Measurements from ENCODE around the gene GRIK4.

Gene GRIK4

GRCh38 chr11:120811199-120811598 lies 299.7 kb downstream of the GRIK4 start:
- no peaks in the 10 kb centered on the region for H3K27me3 ChIP-seq (ENCODE audit: control insufficient read depth, insufficient read depth, low read length, poor library complexity, severe bottlenecking)
- 94 to 100% methylated on average over 2 to 4 of the region's 5 CpGs for WGBS, 2 experiments
- H3K9me3 ChIP-seq (ENCODE audit: control insufficient read depth, low read length) = no peaks in the 10 kb centered on the region
- no peaks in the 10 kb centered on the region for H3K36me3 ChIP-seq (ENCODE audit: control insufficient read depth, insufficient read depth, low read length)
- no peak overlapping the region for H3K4me3 ChIP-seq (ENCODE audit: insufficient read depth, low read depth, low read length)
- peaks cover 6% of the 10 kb centered on the region for H3K4me1 ChIP-seq (ENCODE audit: control insufficient read depth, insufficient read depth, low read length)
- no peak overlapping the region for H3K27ac ChIP-seq (ENCODE audit: insufficient read depth, low read depth, low read length, poor library complexity, severe bottlenecking)

GRCh38 chr11:120811731-120812130 lies 300.2 kb downstream of the GRIK4 start:
- Histone ChIP-seq H3K27me3 (ENCODE audit: control insufficient read depth, insufficient read depth, low read length, poor library complexity, severe bottlenecking) (no peaks in the 10 kb centered on the region), H3K36me3 (ENCODE audit: control insufficient read depth, insufficient read depth, low read length) (no peaks in the 10 kb centered on the region), H3K4me3 (ENCODE audit: insufficient read depth, low read depth, low read length) (no peak overlapping the region), H3K27ac (ENCODE audit: insufficient read depth, low read depth, low read length, poor library complexity, severe bottlenecking) (no peak overlapping the region), H3K4me1 (ENCODE audit: control insufficient read depth, insufficient read depth, low read length) (peaks cover 6% of the 10 kb centered on the region), H3K9me3 (ENCODE audit: control insufficient read depth, low read length) (no peaks in the 10 kb centered on the region)
- 93% methylated on average over 5 of the region's 5 CpGs for WGBS, 2 experiments

GRCh38 chr11:120814531-120815318 lies 303.2 kb downstream of the GRIK4 start:
- H3K4me1 ChIP-seq (ENCODE audit: control insufficient read depth, insufficient read depth, low read length) = no peaks in the 10 kb centered on the region
- no peaks in the 10 kb centered on the region for H3K36me3 ChIP-seq (ENCODE audit: control insufficient read depth, insufficient read depth, low read length)
- no peak overlapping the region for H3K4me3 ChIP-seq (ENCODE audit: insufficient read depth, low read depth, low read length)
- 86 to 87% methylated on average over 21 of the region's 21 CpGs for WGBS, 2 experiments
- no peaks in the 10 kb centered on the region for H3K27me3 ChIP-seq (ENCODE audit: control insufficient read depth, insufficient read depth, low read length, poor library complexity, severe bottlenecking)
- H3K9me3 ChIP-seq (ENCODE audit: control insufficient read depth, low read length) = no peaks in the 10 kb centered on the region
- H3K27ac ChIP-seq (ENCODE audit: insufficient read depth, low read depth, low read length, poor library complexity, severe bottlenecking) = no peak overlapping the region

GRCh38 chr11:120815319-120816100 lies 304.0 kb downstream of the GRIK4 start:
- no peaks in the 10 kb centered on the region for H3K4me1 ChIP-seq (ENCODE audit: control insufficient read depth, insufficient read depth, low read length)
- WGBS, 2 experiments = 90 to 93% methylated on average over 18 of the region's 18 CpGs
- no peaks in the 10 kb centered on the region for H3K36me3 ChIP-seq (ENCODE audit: control insufficient read depth, insufficient read depth, low read length)
- H3K27ac ChIP-seq (ENCODE audit: insufficient read depth, low read depth, low read length, poor library complexity, severe bottlenecking) = no peak overlapping the region
- no peak overlapping the region for H3K4me3 ChIP-seq (ENCODE audit: insufficient read depth, low read depth, low read length)
- no peaks in the 10 kb centered on the region for H3K9me3 ChIP-seq (ENCODE audit: control insufficient read depth, low read length)
- H3K27me3 ChIP-seq (ENCODE audit: control insufficient read depth, insufficient read depth, low read length, poor library complexity, severe bottlenecking) = no peaks in the 10 kb centered on the region

GRCh38 chr11:120816176-120816575 lies 304.6 kb downstream of the GRIK4 start:
- Histone ChIP-seq H3K4me3 (ENCODE audit: insufficient read depth, low read depth, low read length) (no peak overlapping the region), H3K36me3 (ENCODE audit: control insufficient read depth, insufficient read depth, low read length) (no peaks in the 10 kb centered on the region), H3K9me3 (ENCODE audit: control insufficient read depth, low read length) (no peaks in the 10 kb centered on the region), H3K27me3 (ENCODE audit: control insufficient read depth, insufficient read depth, low read length, poor library complexity, severe bottlenecking) (no peaks in the 10 kb centered on the region), H3K27ac (ENCODE audit: insufficient read depth, low read depth, low read length, poor library complexity, severe bottlenecking) (no peak overlapping the region), H3K4me1 (ENCODE audit: control insufficient read depth, insufficient read depth, low read length) (no peaks in the 10 kb centered on the region)
- 90 to 96% methylated on average over 4 of the region's 4 CpGs for WGBS, 2 experiments

GRCh38 chr11:120816711-120817110 lies 305.2 kb downstream of the GRIK4 start:
- Histone ChIP-seq H3K27me3 (ENCODE audit: control insufficient read depth, insufficient read depth, low read length, poor library complexity, severe bottlenecking) (no peaks in the 10 kb centered on the region), H3K36me3 (ENCODE audit: control insufficient read depth, insufficient read depth, low read length) (no peaks in the 10 kb centered on the region), H3K27ac (ENCODE audit: insufficient read depth, low read depth, low read length, poor library complexity, severe bottlenecking) (no peak overlapping the region), H3K9me3 (ENCODE audit: control insufficient read depth, low read length) (no peaks in the 10 kb centered on the region), H3K4me3 (ENCODE audit: insufficient read depth, low read depth, low read length) (no peak overlapping the region), H3K4me1 (ENCODE audit: control insufficient read depth, insufficient read depth, low read length) (no peaks in the 10 kb centered on the region)
- 94 to 95% methylated on average over 9 of the region's 9 CpGs for WGBS, 2 experiments

GRCh38 chr11:120817158-120817557 lies 305.6 kb downstream of the GRIK4 start:
- H3K27me3 ChIP-seq (ENCODE audit: control insufficient read depth, insufficient read depth, low read length, poor library complexity, severe bottlenecking) = no peaks in the 10 kb centered on the region
- no peaks in the 10 kb centered on the region for H3K4me1 ChIP-seq (ENCODE audit: control insufficient read depth, insufficient read depth, low read length)
- H3K9me3 ChIP-seq (ENCODE audit: control insufficient read depth, low read length) = no peaks in the 10 kb centered on the region
- H3K4me3 ChIP-seq (ENCODE audit: insufficient read depth, low read depth, low read length) = no peak overlapping the region
- no peak overlapping the region for H3K27ac ChIP-seq (ENCODE audit: insufficient read depth, low read depth, low read length, poor library complexity, severe bottlenecking)
- WGBS, 2 experiments = 96 to 97% methylated on average over 2 of the region's 2 CpGs
- no peaks in the 10 kb centered on the region for H3K36me3 ChIP-seq (ENCODE audit: control insufficient read depth, insufficient read depth, low read length)

GRCh38 chr11:120818097-120818496 lies 306.5 kb downstream of the GRIK4 start:
- no peaks in the 10 kb centered on the region for H3K4me1 ChIP-seq (ENCODE audit: control insufficient read depth, insufficient read depth, low read length)
- no peaks in the 10 kb centered on the region for H3K36me3 ChIP-seq (ENCODE audit: control insufficient read depth, insufficient read depth, low read length)
- no peak overlapping the region for H3K27ac ChIP-seq (ENCODE audit: insufficient read depth, low read depth, low read length, poor library complexity, severe bottlenecking)
- no peaks in the 10 kb centered on the region for H3K9me3 ChIP-seq (ENCODE audit: control insufficient read depth, low read length)
- H3K4me3 ChIP-seq (ENCODE audit: insufficient read depth, low read depth, low read length) = no peak overlapping the region
- H3K27me3 ChIP-seq (ENCODE audit: control insufficient read depth, insufficient read depth, low read length, poor library complexity, severe bottlenecking) = no peaks in the 10 kb centered on the region
- 86 to 92% methylated on average over 8 of the region's 8 CpGs for WGBS, 2 experiments

GRCh38 chr11:120819003-120819402 lies 307.5 kb downstream of the GRIK4 start:
- H3K4me3 ChIP-seq (ENCODE audit: insufficient read depth, low read depth, low read length) = no peak overlapping the region
- H3K36me3 ChIP-seq (ENCODE audit: control insufficient read depth, insufficient read depth, low read length) = no peaks in the 10 kb centered on the region
- 58 to 87% methylated on average over 5 to 7 of the region's 7 CpGs for WGBS, 2 experiments
- H3K27ac ChIP-seq (ENCODE audit: insufficient read depth, low read depth, low read length, poor library complexity, severe bottlenecking) = no peak overlapping the region
- H3K4me1 ChIP-seq (ENCODE audit: control insufficient read depth, insufficient read depth, low read length) = no peaks in the 10 kb centered on the region
- H3K9me3 ChIP-seq (ENCODE audit: control insufficient read depth, low read length) = no peaks in the 10 kb centered on the region
- H3K27me3 ChIP-seq (ENCODE audit: control insufficient read depth, insufficient read depth, low read length, poor library complexity, severe bottlenecking) = no peaks in the 10 kb centered on the region
